ENCODE data around the gene ACYP1. TPM values are rescaled to one million over a fixed set of nuclear protein-coding genes. Genes with fewer than 3 reads are reported as not detected.

ACYP1 gene
- total and polyA plus RNA-seq, 2 experiments from 2014 or later: 41.3 to 61.5 TPM

- Histone ChIP-seq H3K9me3 (ENCODE audit: low read depth) (no peaks in the 10 kb centered on the region), H3K27me3 (no peaks in the 10 kb centered on the region), H3K36me3 (peaks cover 41% of the 10 kb centered on the region), H3K27ac (no peak overlapping the region), H3K4me3 (no peak overlapping the region), H3K4me1 (ENCODE audit: low read depth) (peaks cover 10% of the 10 kb centered on the region)
- TF ChIP-seq CTCF (IDR thresholded peaks at IDR 0.05; ENCODE audit: low read depth, low read length): no peak
- no peak for DNase-seq (ENCODE audit: low read depth in 1 of 2, low spot score in 1 of 2)
These were observed 58.5 kb downstream of the ACYP1 start for GRCh38 chr14:75005357-75005756.

GRCh38 chr14:75003250-75004027 is 60.4 kb downstream of the ACYP1 start:
- peaks cover 10% of the 10 kb centered on the region for H3K4me1 ChIP-seq (ENCODE audit: low read depth)
- H3K27ac ChIP-seq: peak overlapping the region; percentile 2
- H3K4me3 ChIP-seq: peak overlapping the region; percentile 52
- peaks cover 32% of the 10 kb centered on the region for H3K36me3 ChIP-seq
- no peaks in the 10 kb centered on the region for H3K9me3 ChIP-seq (ENCODE audit: low read depth)
- TF ChIP-seq CTCF (IDR thresholded peaks at IDR 0.05; ENCODE audit: low read depth, low read length): no peak
- no peaks in the 10 kb centered on the region for H3K27me3 ChIP-seq
- DNase-seq (ENCODE audit: low read depth in 1 of 2, low spot score in 1 of 2): no peak

Other genes starting within 250 kb of the ACYP1 start
- gene PROX2, start 187.9 kb downstream of the ACYP1 start, total RNA-seq: not detected in 2 replicates
- gene PROX2, start 187.9 kb downstream of the ACYP1 start, polyA plus RNA-seq: 0.06 and 0.75 TPM in 2 replicates
- 53.2 and 63.7 TPM in 2 replicates for gene DLST, start 182.1 kb downstream of the ACYP1 start, total RNA-seq
- gene DLST, start 182.1 kb downstream of the ACYP1 start, polyA plus RNA-seq: 10.0 and 13.8 TPM in 2 replicates
- gene RPS6KL1, start 140.8 kb downstream of the ACYP1 start, total RNA-seq: 7.6 and 15.1 TPM in 2 replicates
- 9.3 and 9.8 TPM in 2 replicates for gene RPS6KL1, start 140.8 kb downstream of the ACYP1 start, polyA plus RNA-seq
- gene PGF, start 108.4 kb downstream of the ACYP1 start, total RNA-seq: 14.2 and 18.1 TPM in 2 replicates
- 23.5 and 24.6 TPM in 2 replicates for gene PGF, start 108.4 kb downstream of the ACYP1 start, polyA plus RNA-seq
- gene EIF2B2, start 61.1 kb downstream of the ACYP1 start, total RNA-seq: 57.3 and 69.5 TPM in 2 replicates
- 76.7 and 92.9 TPM in 2 replicates for gene EIF2B2, start 61.1 kb downstream of the ACYP1 start, polyA plus RNA-seq
- gene MLH3, start 12.6 kb downstream of the ACYP1 start, total RNA-seq: 13.6 and 21.7 TPM in 2 replicates
- 24.4 and 30.8 TPM in 2 replicates for gene MLH3, start 12.6 kb downstream of the ACYP1 start, polyA plus RNA-seq
- 2.5 and 8.2 TPM in 2 replicates for gene ZC2HC1C, start 5.6 kb upstream of the ACYP1 start, total RNA-seq
- 7.7 and 9.8 TPM in 2 replicates for gene ZC2HC1C, start 5.6 kb upstream of the ACYP1 start, polyA plus RNA-seq
- gene NEK9, start 63.0 kb upstream of the ACYP1 start, total RNA-seq: 74.7 and 124 TPM in 2 replicates
- 62.5 and 81.5 TPM in 2 replicates for gene NEK9, start 63.0 kb upstream of the ACYP1 start, polyA plus RNA-seq
- gene TMED10, start 112.6 kb upstream of the ACYP1 start, total RNA-seq: 158 and 206 TPM in 2 replicates
- 259 and 295 TPM in 2 replicates for gene TMED10, start 112.6 kb upstream of the ACYP1 start, polyA plus RNA-seq
- gene FOS, start 214.8 kb upstream of the ACYP1 start, total RNA-seq: 44.3 and 66.0 TPM in 2 replicates
- gene FOS, start 214.8 kb upstream of the ACYP1 start, polyA plus RNA-seq: 45.3 and 55.3 TPM in 2 replicates